Vagina (tissue), 2 donors: ENCODE measurements around the gene BMPR1A. TPM values are rescaled to one million over a fixed set of nuclear protein-coding genes. Genes with fewer than 3 reads are reported as not detected.

Experiments
- DNase-seq, 2 donors: peaks; one replicate each; pipeline ENCODE4 v3.0.0-alpha.2; 2017; ENCODE audit errors: extremely low spot score in 2 of 2
- H3K27ac ChIP-seq: fragments of 200-600 bp; sonication (generic); one replicate; pipeline ENCODE4 v1.5.1; 2019
- H3K27me3 ChIP-seq: fragments of 200-600 bp; sonication (generic); one replicate; pipeline ENCODE4 v1.5.1; 2019
- H3K36me3 ChIP-seq, 2 donors: fragments of 200-600 bp; sonication (generic); one replicate each; pipeline ENCODE4 v1.5.1; 2017 to 2019
- H3K4me1 ChIP-seq: fragments of 200-600 bp; sonication (generic); one replicate; pipeline ENCODE4 v1.5.1; 2019
- H3K4me3 ChIP-seq, 2 donors: fragments of 200-600 bp; sonication (generic); 1 replicate in 1 of 2; 2 replicates in 1 of 2; pipeline ENCODE4 v1.5.1; 2016 to 2019
- H3K9me3 ChIP-seq: fragments of 200-600 bp; sonication (generic); one replicate; pipeline ENCODE4 v1.5.1; 2019
- CTCF ChIP-seq, 3 experiments: fragments of 450-650 bp in 2 of 3; fragments of 200-600 bp in 1 of 3; sonication (generic) in 1 of 3; IDR thresholded peaks; one replicate each; pipeline ENCODE4 v1.5.1; 2017 to 2019; ENCODE audit warnings: antibody characterized with exemption in 3 of 3, mild to moderate bottlenecking in 2 of 3, moderate library complexity in 2 of 3
- POLR2A ChIP-seq, 2 donors: fragments of 450-650 bp; IDR thresholded peaks; one replicate each; pipeline ENCODE4 v1.6.1; 2017; ENCODE audit warnings: antibody characterized with exemption in 2 of 2, mild to moderate bottlenecking in 2 of 2, moderate library complexity in 2 of 2
- POLR2AphosphoS5 ChIP-seq, 2 donors: sonication (generic); formaldehyde crosslinking; IDR thresholded peaks; one replicate each; pipeline ENCODE4 v1.9.0; 2017; ENCODE audit warnings: antibody characterized with exemption in 2 of 2, mild to moderate bottlenecking in 2 of 2, low read depth in 1 of 2; ENCODE audit not compliant: insufficient read depth in 1 of 2
- intact Hi-C: fragments of 100-400 bp; cut with DNase I; formaldehyde crosslinking; loops from one replicate; pipeline ENCODE4 v1.15.1; 2023
- total RNA-seq: library from RNA; depleted of rRNA; stranded (reverse); fragments of >200 nt; gene quantifications from one replicate; pipeline ENCODE4 v1.2.3, GENCODE V29; 2016

Gene BMPR1A
- total RNA-seq, 1 donor from 2014 or later = 33.1 TPM

GRCh38 chr10:86960003-86960862 is 203.8 kb downstream of the BMPR1A start:
- Histone ChIP-seq H3K27me3 (no peaks in the 10 kb centered on the region), H3K36me3 (no peaks in the 10 kb centered on the region), H3K4me3 (peak overlapping the region; percentile 34 to 35), H3K9me3 (no peaks in the 10 kb centered on the region), H3K4me1 (peaks cover 69% of the 10 kb centered on the region), H3K27ac (peak overlapping the region; percentile 91)
- no peak for DNase-seq
- intact Hi-C loops = no loop called here
- TF ChIP-seq POLR2AphosphoS5 (IDR thresholded peaks at IDR 0.05; ENCODE audit: insufficient read depth in 1 of 2, low read depth in 1 of 2) (no peak), CTCF (IDR thresholded peaks at IDR 0.05) (peak; percentile 75 to 82 (median 76))

GRCh38 chr10:86960863-86961434 is 204.5 kb downstream of the BMPR1A start:
- DNase-seq = no peak
- Histone ChIP-seq H3K4me1 (peaks cover 68% of the 10 kb centered on the region), H3K36me3 (no peaks in the 10 kb centered on the region), H3K27ac (peak overlapping the region; percentile 91), H3K4me3 (no peak overlapping the region), H3K27me3 (no peaks in the 10 kb centered on the region), H3K9me3 (no peaks in the 10 kb centered on the region)
- intact Hi-C loops = no loop called here
- TF ChIP-seq POLR2A (IDR thresholded peaks at IDR 0.05) = no peak
- TF ChIP-seq POLR2AphosphoS5 (IDR thresholded peaks at IDR 0.05; ENCODE audit: insufficient read depth in 1 of 2, low read depth in 1 of 2) = no peak
- no peak for TF ChIP-seq CTCF (IDR thresholded peaks at IDR 0.05)

- DNase-seq = no peak
- intact Hi-C loops = no loop called here
- Histone ChIP-seq H3K9me3 (no peaks in the 10 kb centered on the region), H3K27ac (no peak overlapping the region), H3K36me3 (no peaks in the 10 kb centered on the region), H3K4me1 (peaks cover 68% of the 10 kb centered on the region), H3K4me3 (no peak overlapping the region), H3K27me3 (no peaks in the 10 kb centered on the region)
- no peak for TF ChIP-seq POLR2AphosphoS5 (IDR thresholded peaks at IDR 0.05; ENCODE audit: insufficient read depth in 1 of 2, low read depth in 1 of 2)
These were observed 205.2 kb downstream of the BMPR1A start for GRCh38 chr10:86961481-86962091.

- no peaks in the 10 kb centered on the region for H3K27me3 ChIP-seq
- peak in 1 of 2 donors; percentile 75 for DNase-seq
- no peak overlapping the region for H3K27ac ChIP-seq
- H3K36me3 ChIP-seq = no peaks in the 10 kb centered on the region
- H3K4me3 ChIP-seq = no peak overlapping the region
- intact Hi-C loops = no loop called here
- TF ChIP-seq POLR2A (IDR thresholded peaks at IDR 0.05) (no peak), POLR2AphosphoS5 (IDR thresholded peaks at IDR 0.05; ENCODE audit: insufficient read depth in 1 of 2, low read depth in 1 of 2) (no peak), CTCF (IDR thresholded peaks at IDR 0.05) (no peak)
- H3K4me1 ChIP-seq = peaks cover 69% of the 10 kb centered on the region
- H3K9me3 ChIP-seq = no peaks in the 10 kb centered on the region
These were observed 205.9 kb downstream of the BMPR1A start for GRCh38 chr10:86962136-86962980.

GRCh38 chr10:86962981-86963310 is 206.5 kb downstream of the BMPR1A start:
- Histone ChIP-seq H3K9me3 (no peaks in the 10 kb centered on the region), H3K36me3 (no peaks in the 10 kb centered on the region), H3K4me3 (no peak overlapping the region), H3K4me1 (peaks cover 69% of the 10 kb centered on the region), H3K27me3 (no peaks in the 10 kb centered on the region), H3K27ac (no peak overlapping the region)
- intact Hi-C loops = no loop called here
- no peak for TF ChIP-seq POLR2AphosphoS5 (IDR thresholded peaks at IDR 0.05; ENCODE audit: insufficient read depth in 1 of 2, low read depth in 1 of 2)
- TF ChIP-seq POLR2A (IDR thresholded peaks at IDR 0.05) = no peak
- TF ChIP-seq CTCF (IDR thresholded peaks at IDR 0.05) = no peak
- peak in 1 of 2 donors; percentile 84 for DNase-seq
